Measurements from ENCODE around the gene ADARB1. TPM values are rescaled to one million over a fixed set of nuclear protein-coding genes. Genes with fewer than 3 reads are reported as not detected.

ADARB1 gene
- total RNA-seq, 1 donor from 2014 or later: 14.0 TPM

GRCh38 chr21:45220714-45221490 is 146.5 kb downstream of the ADARB1 start:
- DNase-seq (ENCODE audit: low read depth) (no peak), FAIRE-seq (no peak)
- TF ChIP-seq CTCF (IDR thresholded peaks at IDR 0.05; ENCODE audit: insufficient read depth, low read length, severe bottlenecking): no peak
- Histone ChIP-seq H3K27me3 (ENCODE audit: control insufficient read depth, insufficient read depth, low read length) (no peaks in the 10 kb centered on the region), H3K4me3 (ENCODE audit: low read depth, low read length) (no peak overlapping the region), H3K36me3 (ENCODE audit: control insufficient read depth, insufficient read depth, low read length) (no peaks in the 10 kb centered on the region)

GRCh38 chr21:45222001-45222400 is 147.6 kb downstream of the ADARB1 start:
- Histone ChIP-seq H3K27me3 (ENCODE audit: control insufficient read depth, insufficient read depth, low read length) (no peaks in the 10 kb centered on the region), H3K4me3 (ENCODE audit: low read depth, low read length) (no peak overlapping the region), H3K36me3 (ENCODE audit: control insufficient read depth, insufficient read depth, low read length) (no peaks in the 10 kb centered on the region)
- DNase-seq (ENCODE audit: low read depth): no peak
- no peak for FAIRE-seq
- no peak for TF ChIP-seq CTCF (IDR thresholded peaks at IDR 0.05; ENCODE audit: insufficient read depth, low read length, severe bottlenecking)

GRCh38 chr21:45223236-45224185 is 149.1 kb downstream of the ADARB1 start:
- no peak for TF ChIP-seq CTCF (IDR thresholded peaks at IDR 0.05; ENCODE audit: insufficient read depth, low read length, severe bottlenecking)
- H3K27me3 ChIP-seq (ENCODE audit: control insufficient read depth, insufficient read depth, low read length): no peaks in the 10 kb centered on the region
- DNase-seq (ENCODE audit: low read depth): no peak
- H3K36me3 ChIP-seq (ENCODE audit: control insufficient read depth, insufficient read depth, low read length): no peaks in the 10 kb centered on the region
- H3K4me3 ChIP-seq (ENCODE audit: low read depth, low read length): no peak overlapping the region
- FAIRE-seq: no peak

GRCh38 chr21:45224189-45224938 is 150.0 kb downstream of the ADARB1 start:
- no peak for DNase-seq (ENCODE audit: low read depth)

More at GRCh38 chr21:45224189-45224938, 150.0 kb downstream of the ADARB1 start:
- no peak overlapping the region for H3K4me3 ChIP-seq (ENCODE audit: low read depth, low read length)
- FAIRE-seq: no peak
- H3K27me3 ChIP-seq (ENCODE audit: control insufficient read depth, insufficient read depth, low read length): no peaks in the 10 kb centered on the region
- no peaks in the 10 kb centered on the region for H3K36me3 ChIP-seq (ENCODE audit: control insufficient read depth, insufficient read depth, low read length)
- no peak for TF ChIP-seq CTCF (IDR thresholded peaks at IDR 0.05; ENCODE audit: insufficient read depth, low read length, severe bottlenecking)

All from bronchial epithelial cell (primary cell).